ENCODE results near the gene MKI67.
"Not testable (repeated sequence)": the region's sequence is repeated elsewhere in the genome, so short reads cannot be mapped to it uniquely, and the experiment has no call there.

MKI67 gene

GRCh38 chr10:128125944-128126764, at the start of gene MKI67:
Gene MKI67 (minus strand): TSS chr10:128126423. CDS start chr10:128125667, 756 bp downstream.
- peak; percentile 87 to 88 for DNase-seq

DNA sequence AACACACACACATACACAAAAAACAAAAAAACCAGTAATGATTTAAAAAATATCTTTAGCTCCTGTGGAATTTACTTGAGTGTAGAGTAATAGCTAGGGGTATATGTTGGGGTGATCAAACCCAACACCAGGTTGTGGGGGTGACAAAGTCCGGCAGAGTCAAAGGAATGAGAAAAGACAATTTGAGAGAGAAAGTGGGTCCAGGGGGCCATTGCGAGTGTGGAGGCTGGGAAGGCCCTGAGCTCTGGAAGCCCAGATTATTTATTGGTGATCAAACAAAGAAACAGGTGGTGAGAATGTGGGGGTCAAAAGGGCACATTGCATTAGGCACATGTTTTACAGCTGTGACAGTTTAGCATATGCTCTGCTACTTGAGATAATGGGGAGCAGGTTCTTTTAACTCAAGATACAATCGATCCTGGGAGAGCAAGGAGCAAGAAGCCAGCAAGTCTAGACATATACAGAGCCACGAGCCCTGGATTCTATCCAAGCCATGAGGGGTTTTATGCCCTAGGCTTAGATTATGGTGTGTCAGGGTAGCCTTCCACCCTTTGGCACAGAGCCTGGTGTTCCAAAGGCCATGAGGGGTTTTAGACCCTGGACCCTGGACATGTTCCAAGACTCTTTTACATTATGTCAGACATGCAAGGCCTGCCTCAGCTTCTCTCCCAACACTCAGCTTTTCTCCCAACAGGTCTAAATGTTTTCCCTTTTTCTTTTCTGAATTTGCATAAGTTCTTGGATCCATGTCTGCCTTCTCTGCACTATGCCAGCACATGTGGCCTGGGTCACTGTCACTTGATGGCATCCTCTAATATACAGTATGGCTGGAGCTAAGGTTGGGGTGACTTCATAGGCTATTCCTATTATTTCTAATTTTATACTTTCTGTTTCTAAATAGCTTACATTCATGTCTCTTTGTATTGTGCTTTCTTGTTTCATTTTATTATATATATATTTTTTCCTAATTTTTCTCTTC, 48.6 kb upstream of the MKI67 start:
- no peak for DNase-seq

GRCh38 chr10:128173386-128173785, 47.2 kb upstream of the MKI67 start:
- no peak for DNase-seq

- DNase-seq, result no peak
Observed at GRCh38 chr10:128172756-128173155, 46.5 kb upstream of the MKI67 start.

- no peak for DNase-seq
Observed at GRCh38 chr10:128169811-128170379, 43.7 kb upstream of the MKI67 start.

DNA sequence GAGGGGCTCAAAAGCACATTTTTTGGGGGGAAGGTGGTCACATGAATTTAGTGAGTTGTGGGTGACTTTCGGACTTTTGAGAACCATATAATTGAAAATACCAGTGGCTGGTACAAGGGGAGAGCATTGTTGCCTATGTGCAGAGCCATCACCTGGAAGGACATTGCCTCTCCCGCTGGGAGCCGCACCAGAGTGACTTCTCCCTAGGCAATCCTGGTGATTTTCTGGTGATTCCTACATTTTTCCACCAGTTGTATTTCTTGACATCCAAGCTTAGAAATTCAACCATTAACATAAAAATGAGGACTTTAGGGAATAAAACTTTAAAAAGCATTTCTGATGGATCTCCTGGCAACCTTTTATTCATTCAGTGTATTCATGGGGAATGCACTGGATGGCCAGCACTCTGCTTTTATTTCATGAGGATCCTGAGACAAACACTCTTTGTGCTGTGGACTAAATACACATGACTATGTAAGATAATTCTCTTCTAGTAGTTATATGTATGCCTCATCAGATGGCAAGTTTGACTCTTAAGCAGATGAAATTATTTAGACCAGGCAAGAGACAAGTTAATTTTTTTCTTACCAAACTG, 41.8 kb upstream of the MKI67 start:
- DNase-seq, result no peak

DNA sequence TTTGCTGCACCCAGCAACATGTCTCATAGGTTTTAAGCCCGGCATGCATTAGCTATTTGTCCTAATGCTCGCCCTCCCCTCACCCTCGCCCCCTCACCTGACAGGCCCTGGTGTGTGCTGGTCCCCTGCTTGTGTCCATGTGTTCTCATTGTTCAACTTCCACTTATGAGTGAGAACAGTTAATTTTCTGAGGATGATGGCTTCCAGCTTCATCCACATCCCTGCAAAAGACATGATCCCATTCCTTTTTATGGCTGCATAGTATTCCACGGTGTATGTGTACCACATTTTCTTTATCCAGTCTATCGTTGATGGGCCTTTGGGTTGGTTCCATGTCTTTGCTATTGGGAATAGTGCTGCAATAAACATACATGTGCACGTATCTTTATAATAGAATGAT, 40.9 kb upstream of the MKI67 start:
- DNase-seq, result not testable (repeated sequence)

DNA sequence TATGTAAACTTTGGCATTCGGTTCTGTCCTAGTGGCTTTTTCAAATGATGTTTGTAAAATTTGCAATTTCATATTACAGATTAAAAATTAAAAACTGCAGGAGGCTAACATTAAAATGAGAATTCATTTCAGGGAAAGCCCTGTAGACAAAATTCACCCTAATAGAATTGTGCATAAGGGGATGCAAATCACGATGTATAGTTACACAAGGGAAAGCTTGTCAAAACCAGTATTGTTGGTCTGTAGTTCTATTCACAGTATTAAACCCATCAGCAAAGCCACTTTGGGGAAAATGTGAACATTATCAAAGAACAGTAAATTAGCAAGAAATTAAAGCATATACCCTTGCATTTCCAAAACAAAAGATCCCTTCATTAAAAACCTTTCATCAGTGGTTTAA, 39.9 kb upstream of the MKI67 start:
- DNase-seq, result no peak

GRCh38 chr10:128165536-128165935, 39.3 kb upstream of the MKI67 start:
- DNase-seq, result no peak

DNA sequence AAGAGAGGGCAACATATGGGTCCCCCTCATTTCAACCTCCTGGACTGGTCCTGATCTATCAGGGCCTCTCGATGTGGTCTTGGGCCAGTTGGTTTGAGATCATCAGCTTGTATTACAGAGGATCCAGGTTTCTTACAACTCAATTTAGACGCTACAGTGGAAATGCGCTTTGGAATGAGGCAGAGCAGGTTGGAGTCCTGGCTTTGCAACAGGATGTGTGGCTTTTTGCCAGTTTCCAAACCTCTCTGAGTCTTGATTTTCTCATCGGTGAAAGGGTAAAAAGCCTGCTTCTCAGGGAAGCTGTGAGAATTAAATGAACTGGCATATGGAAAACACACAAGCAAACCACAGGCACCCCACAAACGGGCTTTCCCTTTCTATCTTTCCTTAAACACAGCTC, 37.5 kb upstream of the MKI67 start:
- no peak for DNase-seq

GRCh38 chr10:128161031-128161430, 34.8 kb upstream of the MKI67 start:
- no peak for DNase-seq

GRCh38 chr10:128160297-128160711, 34.1 kb upstream of the MKI67 start:
- DNase-seq, result no peak

DNA sequence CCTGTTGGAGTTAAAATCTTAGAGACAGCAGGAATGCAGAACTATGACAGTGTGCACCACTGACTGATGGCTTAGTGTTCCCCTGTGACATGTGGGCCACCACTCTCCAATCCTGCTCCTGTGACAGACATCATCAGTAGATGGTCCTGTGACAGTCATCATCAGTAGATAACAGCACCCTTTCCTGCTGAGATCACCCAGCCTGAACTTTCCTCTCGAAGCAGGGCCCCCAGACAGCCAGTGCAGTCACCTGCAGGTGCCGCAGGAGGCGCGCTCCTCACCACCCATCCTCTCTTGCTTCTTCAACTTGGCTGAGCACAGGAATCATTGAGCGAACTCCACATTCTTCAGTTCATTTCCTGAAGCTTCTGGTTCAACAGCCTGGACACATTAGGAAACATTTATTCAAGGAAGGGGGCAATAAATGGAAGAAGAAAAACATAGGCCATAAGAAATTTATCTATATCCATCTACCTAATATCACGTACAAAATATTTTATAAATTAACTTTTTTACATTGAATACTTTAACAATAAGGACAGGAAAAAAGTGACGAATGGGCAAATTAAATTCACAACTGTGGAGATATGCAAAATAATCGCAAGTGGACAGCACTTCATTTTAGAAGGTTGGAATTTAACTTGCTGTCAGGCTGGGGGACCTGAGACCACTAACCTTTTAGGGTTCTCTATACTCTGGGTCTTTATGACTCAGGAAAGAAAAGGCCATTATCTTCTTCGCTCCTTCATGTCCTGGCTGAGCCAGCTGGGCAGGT, 32.0 kb upstream of the MKI67 start:
- no peak for DNase-seq

GRCh38 chr10:128156999-128157755, 31.0 kb upstream of the MKI67 start:
- DNase-seq, result no peak

DNA sequence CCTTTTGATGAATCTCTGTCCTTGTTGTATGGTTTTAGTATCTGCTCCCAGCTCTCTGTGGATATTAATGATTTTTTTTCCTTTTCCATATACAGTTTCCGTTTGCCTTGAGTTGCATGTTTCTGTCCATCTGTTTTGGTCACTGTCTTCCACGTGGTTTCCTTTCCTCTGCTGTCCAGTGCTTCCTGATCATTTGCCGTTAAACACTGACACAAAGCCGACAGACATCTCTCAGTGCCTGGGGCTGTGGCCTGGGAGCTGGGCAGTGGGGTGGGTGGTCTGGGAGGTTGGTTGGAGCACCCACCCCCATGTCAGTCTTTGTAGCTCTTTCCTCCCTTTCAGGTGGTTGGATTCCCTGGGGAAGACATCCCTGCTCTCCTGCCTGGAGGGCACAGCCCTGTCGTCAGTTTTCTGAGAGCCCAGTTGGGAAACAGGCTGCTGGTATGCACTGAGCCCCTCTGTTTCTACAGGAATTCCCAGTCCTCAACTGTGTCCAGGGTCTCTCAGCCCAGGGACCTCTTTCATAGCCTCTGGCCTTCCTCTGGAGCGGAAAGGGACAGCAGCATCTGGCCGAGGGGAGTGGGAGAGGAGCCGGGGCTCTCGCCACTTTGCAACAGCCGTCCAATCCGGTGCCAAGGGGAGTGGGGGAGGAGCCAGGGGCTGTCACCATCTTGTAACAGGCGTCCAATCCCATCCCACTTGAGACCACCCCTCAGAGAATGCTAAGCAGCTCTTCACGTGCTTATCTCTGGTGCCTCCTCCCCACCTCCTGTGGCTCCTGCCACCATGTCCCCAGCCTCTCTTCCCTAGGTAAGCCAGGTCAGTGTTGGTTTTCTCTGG, 26.7 kb upstream of the MKI67 start:
- no peak for DNase-seq

DNA sequence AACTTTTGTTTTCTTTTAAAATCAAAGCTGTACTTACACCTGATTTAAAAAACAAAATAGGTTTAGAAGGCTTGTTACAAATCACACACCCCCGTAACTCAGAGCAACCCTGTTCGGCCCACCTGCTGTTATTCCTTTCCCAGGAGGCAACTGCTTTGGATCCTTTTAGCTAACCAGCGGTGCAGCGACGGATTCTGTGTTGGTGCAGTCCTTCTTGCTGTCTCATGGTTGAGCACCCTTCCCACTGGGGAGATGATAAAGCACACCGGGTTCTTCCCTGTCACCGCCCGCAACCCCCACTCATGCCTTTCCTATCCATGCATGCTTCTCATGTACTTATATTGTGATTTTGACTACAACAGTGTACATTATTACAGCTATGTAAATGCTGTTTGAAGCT, 24.8 kb upstream of the MKI67 start:
- no peak for DNase-seq

DNA sequence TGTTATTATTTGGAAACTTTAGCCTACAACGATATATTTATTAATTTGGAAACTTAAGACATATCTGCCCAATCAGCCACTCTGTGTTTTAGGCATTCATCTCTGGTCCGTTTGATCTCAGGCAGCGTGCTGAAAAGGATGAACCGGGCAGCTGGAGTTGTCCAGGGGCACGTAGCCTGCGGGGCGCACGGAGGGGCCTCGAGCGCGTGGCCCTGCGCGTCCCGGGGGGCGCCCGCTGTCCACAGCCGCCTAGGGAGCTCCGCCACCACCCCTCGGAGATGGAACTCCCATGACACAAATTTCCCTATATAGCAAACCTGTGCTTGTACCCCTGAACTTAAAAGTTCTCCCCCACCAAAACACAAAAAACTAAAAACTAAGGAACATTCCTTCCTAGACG, 24.3 kb upstream of the MKI67 start:
- no peak for DNase-seq

DNA sequence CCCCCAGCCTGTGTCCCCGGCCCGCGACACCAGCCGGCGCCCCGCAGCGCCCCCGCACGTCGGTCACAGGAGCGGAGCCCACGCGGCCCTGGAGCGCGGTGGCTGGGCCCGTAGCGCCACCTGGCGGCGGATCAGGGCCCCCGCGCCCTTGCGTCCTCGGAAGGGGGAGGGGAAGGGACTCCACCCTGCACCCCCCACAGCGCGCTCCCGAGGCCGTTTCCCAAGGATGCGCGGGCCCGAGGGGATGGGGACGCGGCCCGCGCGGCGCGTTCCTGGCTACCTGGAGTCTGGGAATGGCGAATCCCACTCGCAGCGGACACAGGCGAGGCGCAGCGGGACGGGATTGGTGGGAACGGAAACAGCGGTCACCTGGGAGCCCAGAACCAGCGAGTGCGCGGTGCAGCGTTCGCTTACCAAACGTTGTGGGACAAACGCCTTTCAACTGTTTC, 23.8 kb upstream of the MKI67 start:
- DNase-seq, result peak; percentile 66 to 67

DNA sequence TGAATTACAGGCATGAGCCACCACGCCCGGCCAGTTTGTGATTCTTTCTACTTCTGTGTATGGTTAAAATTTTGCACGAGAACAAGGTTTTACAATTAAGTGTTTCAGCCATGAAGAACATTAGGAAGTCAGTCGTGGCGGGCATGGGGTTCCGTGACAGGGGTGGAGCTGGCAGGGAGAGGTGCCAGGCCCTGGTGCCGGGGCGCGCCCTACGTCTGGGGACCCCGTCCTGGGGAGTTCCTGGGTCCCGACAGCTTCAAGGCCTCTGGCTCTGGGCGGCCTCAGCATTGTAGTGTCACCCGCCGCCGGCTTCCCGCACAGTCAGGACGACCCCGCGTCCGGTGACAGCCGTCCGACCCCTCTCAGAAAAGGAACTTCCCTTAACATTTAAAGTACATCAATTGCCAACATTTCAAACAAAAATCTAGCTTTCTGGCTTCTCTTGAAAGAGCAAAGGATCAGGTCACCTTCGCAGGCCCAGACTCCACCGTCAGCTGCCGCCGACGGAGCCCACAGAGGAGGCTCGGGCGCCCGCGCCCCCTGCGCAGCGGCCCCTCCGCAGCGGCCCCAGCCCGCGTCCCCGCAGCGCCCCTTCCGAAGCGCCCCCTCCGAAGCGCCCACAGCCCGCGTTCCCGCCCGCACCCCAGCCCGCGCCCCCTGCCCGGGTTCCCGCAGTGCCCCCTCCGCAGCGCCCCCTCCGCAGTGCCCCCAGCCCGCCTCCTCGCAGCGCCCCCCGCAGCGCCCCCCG, 23.2 kb upstream of the MKI67 start:
- DNase-seq, result no peak

DNA sequence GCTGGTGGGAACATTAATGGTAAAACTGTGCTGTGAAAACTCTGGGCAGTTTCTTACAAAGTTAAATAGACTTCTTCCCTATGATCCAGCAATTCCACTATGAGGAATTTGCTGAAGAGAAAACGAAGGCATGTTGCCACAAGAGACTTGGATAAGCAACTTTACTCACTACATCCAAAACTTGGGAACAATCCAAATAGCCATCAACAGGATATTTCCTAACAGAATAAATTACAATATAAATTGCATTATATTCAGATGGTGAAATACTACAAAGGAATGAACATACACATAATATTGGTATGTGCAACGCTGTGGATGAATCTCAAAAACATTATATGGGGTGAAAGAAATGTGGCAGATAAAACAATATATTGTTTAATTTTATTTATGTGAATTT, 21.4 kb upstream of the MKI67 start:
- DNase-seq, result no peak

All from activated CD4-positive, alpha-beta T cell treated with anti-CD3 and anti-CD28 coated beads, Interleukin-2, amount 50 U/mL, for 4 hours (primary cell).